CD4-positive, CD25-positive, alpha-beta regulatory T cell (primary cell): ENCODE measurements around the gene NSMCE1. TPM values are rescaled to one million over a fixed set of nuclear protein-coding genes. Genes with fewer than 3 reads are reported as not detected.
"Not testable (repeated sequence)": the region's sequence is repeated elsewhere in the genome, so short reads cannot be mapped to it uniquely, and the experiment has no call there.

Experiments
- ATAC-seq, 2 donors: fragments of 150-1000 bp; cut with Tn5 transposase; one replicate each; pipeline ENCODE4 v1.10.0; 2021; ENCODE audit warnings: low read depth in 2 of 2, moderate number of reproducible peaks in 2 of 2, moderate library complexity in 1 of 2
- DNase-seq, 3 donors: peaks; one replicate each; pipeline versions ENCODE4 v3.0.0 to v3.0.0-alpha.2; 2012 to 2022; ENCODE audit warnings: mixed read lengths in 1 of 3
- H3K27ac ChIP-seq: one replicate; pipeline ENCODE4 v1.7.0; 2013; ENCODE audit warnings: mild to moderate bottlenecking, low read length; ENCODE audit not compliant: insufficient read depth, poor library complexity, severe bottlenecking
- H3K27me3 ChIP-seq: one replicate; pipeline ENCODE4 v1.7.0; 2013; ENCODE audit warnings: low read length; ENCODE audit not compliant: control insufficient read depth, insufficient read depth
- H3K36me3 ChIP-seq: one replicate; pipeline ENCODE4 v1.7.0; 2013; ENCODE audit warnings: mild to moderate bottlenecking, low read length, moderate library complexity; ENCODE audit not compliant: control insufficient read depth, insufficient read depth
- H3K4me1 ChIP-seq: 2 replicates; pipeline ENCODE4 v1.7.0; 2013; ENCODE audit warnings: mild to moderate bottlenecking, low read length; ENCODE audit not compliant: insufficient read depth, control insufficient read depth, poor library complexity, severe bottlenecking
- H3K4me3 ChIP-seq: one replicate; pipeline ENCODE4 v1.7.0; 2013; ENCODE audit warnings: low read depth, mild to moderate bottlenecking, low read length, moderate library complexity
- H3K9me3 ChIP-seq, 2 experiments: 1 replicate in 1 of 2; 2 replicates in 1 of 2; pipeline ENCODE4 v1.7.0; 2013; ENCODE audit warnings: low read length in 2 of 2, mild to moderate bottlenecking in 1 of 2, moderate library complexity in 1 of 2; ENCODE audit not compliant: control insufficient read depth in 2 of 2
- H3K27ac Mint-ChIP-seq, 3 donors: one replicate each; pipeline ENCODE4 v1.8.0; 2020 to 2022; ENCODE audit warnings: mild to moderate bottlenecking in 3 of 3, mixed read lengths in 3 of 3, moderate library complexity in 2 of 3
- H3K27me3 Mint-ChIP-seq: one replicate; pipeline ENCODE4 v1.8.0; 2022; ENCODE audit warnings: mild to moderate bottlenecking, mixed read lengths
- H3K36me3 Mint-ChIP-seq: one replicate; pipeline ENCODE4 v1.8.0; 2020; ENCODE audit warnings: mixed read lengths
- H3K4me1 Mint-ChIP-seq, 4 donors: one replicate each; pipeline ENCODE4 v1.8.0; 2020 to 2022; ENCODE audit warnings: mixed read lengths in 4 of 4, mild to moderate bottlenecking in 1 of 4
- H3K4me3 Mint-ChIP-seq, 4 donors: one replicate each; pipeline ENCODE4 v1.8.0; 2020 to 2022; ENCODE audit warnings: mild to moderate bottlenecking in 4 of 4, mixed read lengths in 4 of 4, moderate library complexity in 3 of 4
- H3K9me3 Mint-ChIP-seq, 7 donors: one replicate each; pipeline ENCODE4 v1.8.0; 2020 to 2022; ENCODE audit warnings: mixed read lengths in 7 of 7, mild to moderate bottlenecking in 3 of 7, moderate library complexity in 2 of 7
- polyA plus RNA-seq, 4 donors: library from polyadenylated mRNA; unstranded; fragments of 300-500 nt; fragmentation: Illumina TruSeq; gene quantifications; one replicate each; pipeline ENCODE4 v1.2.3, GENCODE V29; 2021
- total RNA-seq: library from RNA; stranded (reverse); gene quantifications from one replicate; pipeline ENCODE4 v1.2.3, GENCODE V29; 2022

The NSMCE1 gene
- total and polyA plus RNA-seq, 5 donors from 2014 or later, result 40.0 to 156 (median 131) TPM

DNA sequence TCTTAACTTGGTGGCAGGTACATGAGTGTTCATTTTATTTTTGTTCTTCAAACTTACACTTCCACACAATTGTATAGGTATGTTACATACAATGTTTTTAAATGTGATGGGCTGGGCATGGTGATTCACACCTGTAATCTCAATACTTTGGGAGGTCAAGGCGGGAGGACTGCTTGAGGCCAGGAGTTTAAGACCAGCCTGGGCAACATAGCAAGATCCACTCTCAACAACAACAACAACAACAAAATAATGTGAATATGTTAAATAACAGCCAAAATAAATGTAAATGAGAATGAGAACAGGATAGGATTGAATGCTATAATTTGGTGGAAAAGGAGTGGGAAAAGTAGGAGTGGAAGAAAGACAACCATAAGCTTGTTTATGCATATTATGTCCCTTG, 2.6 kb downstream of the NSMCE1 start:
- H3K36me3 ChIP-seq, result no peaks in the 10 kb centered on the region
- DNase-seq (no peak), ATAC-seq (no peak)
- Mint-ChIP-seq H3K27me3 (peaks cover 5% of the 10 kb centered on the region), H3K4me1 (peaks cover 28 to 70% (median 49%) of the 10 kb centered on the region in 4 donors), H3K27ac (peak overlapping the region in 2 of 3 donors; percentile 4 to 95), H3K36me3 (peaks cover 11% of the 10 kb centered on the region), H3K9me3 (peaks cover 0 to 1% (median 0%) of the 10 kb centered on the region in 7 donors), H3K4me3 (peak overlapping the region in 2 of 4 donors; percentile 24 to 80)
- H3K27ac ChIP-seq, result no peak overlapping the region
- no peaks in the 10 kb centered on the region for H3K27me3 ChIP-seq
- peaks cover 19% of the 10 kb centered on the region for H3K4me1 ChIP-seq
- no peaks in the 10 kb centered on the region for H3K9me3 ChIP-seq
- no peak overlapping the region for H3K4me3 ChIP-seq

DNA sequence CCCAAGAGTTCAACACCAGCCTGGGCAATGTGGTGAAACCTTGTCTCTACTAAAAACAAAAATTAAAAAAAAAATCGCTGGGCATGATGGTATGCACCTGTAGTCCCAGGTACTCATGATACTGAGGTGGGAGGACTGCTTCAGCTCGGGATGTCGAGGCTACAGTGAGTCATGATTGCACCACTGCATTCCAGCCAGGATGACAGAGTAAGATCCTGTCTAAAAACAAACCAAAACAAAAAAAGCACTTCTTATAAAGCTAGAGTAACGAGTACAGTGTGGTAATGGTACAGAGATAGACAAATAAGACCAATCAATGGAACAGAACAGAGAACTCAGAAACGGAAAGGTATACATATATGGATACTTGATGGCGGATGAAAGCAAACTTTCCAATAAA, 4.4 kb downstream of the NSMCE1 start:
- H3K27ac Mint-ChIP-seq, result peak overlapping the region in 1 of 3 donors; percentile 15
- Histone ChIP-seq H3K27ac (no peak overlapping the region), H3K4me1 (peaks cover 18% of the 10 kb centered on the region), H3K27me3 (no peaks in the 10 kb centered on the region), H3K36me3 (no peaks in the 10 kb centered on the region), H3K9me3 (no peaks in the 10 kb centered on the region), H3K4me3 (no peak overlapping the region)
- peak overlapping the region in 1 of 4 donors; percentile 80 for H3K4me3 Mint-ChIP-seq
- peaks cover 36 to 73% (median 50%) of the 10 kb centered on the region in 4 donors for H3K4me1 Mint-ChIP-seq
- DNase-seq, result no peak
- H3K27me3 Mint-ChIP-seq, result peaks cover 5% of the 10 kb centered on the region
- H3K36me3 Mint-ChIP-seq, result peaks cover 18% of the 10 kb centered on the region
- no peak for ATAC-seq
- peaks cover 0 to 1% (median 0%) of the 10 kb centered on the region in 7 donors for H3K9me3 Mint-ChIP-seq

DNA sequence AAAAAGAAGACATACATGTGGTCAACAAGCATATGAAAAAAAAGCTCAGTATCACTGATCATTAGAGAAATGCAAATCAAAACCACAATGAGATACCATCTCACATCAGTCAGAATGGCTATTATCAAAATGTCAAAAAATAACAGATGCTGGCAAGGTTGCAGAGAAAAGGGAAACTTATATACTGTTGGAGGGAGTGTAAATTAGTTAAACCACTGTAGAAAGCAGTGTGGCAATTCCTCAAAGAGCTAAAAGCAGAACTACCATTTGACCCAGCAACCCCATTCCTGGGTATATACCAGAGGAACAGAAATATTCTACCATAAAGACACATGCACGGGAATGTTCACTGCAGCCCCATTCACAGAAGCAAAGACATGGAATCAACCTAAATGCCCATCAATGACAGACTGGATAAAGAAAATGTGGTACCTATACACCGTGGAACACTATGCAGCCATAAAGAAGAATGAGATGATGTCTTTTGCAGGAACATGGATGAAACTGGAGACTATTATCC, 5.6 kb downstream of the NSMCE1 start:
- H3K27me3 ChIP-seq, H3K27me3 Mint-ChIP-seq, DNase-seq, H3K4me1 ChIP-seq, ATAC-seq, H3K4me3 ChIP-seq, H3K27ac ChIP-seq, H3K36me3 ChIP-seq, H3K9me3 ChIP-seq, H3K9me3 Mint-ChIP-seq: not testable (repeated sequence)
- H3K36me3 Mint-ChIP-seq, result peaks cover 22% of the 10 kb centered on the region
- H3K27ac Mint-ChIP-seq, result peak overlapping the region in 2 of 3 donors; percentile 59 to 70
- H3K4me1 Mint-ChIP-seq, result peaks cover 38 to 68% (median 48%) of the 10 kb centered on the region in 4 donors
- peak overlapping the region in 1 of 4 donors; percentile 54 for H3K4me3 Mint-ChIP-seq

- Mint-ChIP-seq H3K9me3 (peaks cover 0 to under 1% (median 0%) of the 10 kb centered on the region in 7 donors), H3K36me3 (peaks cover 42% of the 10 kb centered on the region), H3K4me3 (no peak overlapping the region), H3K4me1 (peaks cover 37 to 65% (median 44%) of the 10 kb centered on the region in 4 donors), H3K27ac (peak overlapping the region in 2 of 3 donors; percentile 3 to 84), H3K27me3 (no peaks in the 10 kb centered on the region)
- no peak for ATAC-seq
- H3K9me3 ChIP-seq, result no peaks in the 10 kb centered on the region
- peaks cover under 1% of the 10 kb centered on the region for H3K4me1 ChIP-seq
- no peak for DNase-seq
- peaks cover 20% of the 10 kb centered on the region for H3K36me3 ChIP-seq
- H3K27ac ChIP-seq, result no peak overlapping the region
- H3K27me3 ChIP-seq, result no peaks in the 10 kb centered on the region
- H3K4me3 ChIP-seq, result no peak overlapping the region
Observed at GRCh38 chr16:27259710-27260109, 8.9 kb downstream of the NSMCE1 start.

- Histone ChIP-seq H3K36me3 (peaks cover 20% of the 10 kb centered on the region), H3K27ac (no peak overlapping the region), H3K9me3 (no peaks in the 10 kb centered on the region), H3K4me3 (no peak overlapping the region), H3K4me1 (peaks cover 15% of the 10 kb centered on the region), H3K27me3 (no peaks in the 10 kb centered on the region)
- H3K4me1 Mint-ChIP-seq, result peaks cover 44 to 66% (median 48%) of the 10 kb centered on the region in 4 donors
- peaks cover 49% of the 10 kb centered on the region for H3K36me3 Mint-ChIP-seq
- no peaks in the 10 kb centered on the region for H3K27me3 Mint-ChIP-seq
- DNase-seq (peak in 1 of 3 donors; percentile 34), ATAC-seq (peak; percentile 26 to 30)
- H3K27ac Mint-ChIP-seq, result no peak overlapping the region
- no peaks in the 10 kb centered on the region for H3K9me3 Mint-ChIP-seq
- H3K4me3 Mint-ChIP-seq, result peak overlapping the region in 1 of 4 donors; percentile 28
Observed at GRCh38 chr16:27258241-27258734, 10.3 kb downstream of the NSMCE1 start.

GRCh38 chr16:27257271-27257670, 11.3 kb downstream of the NSMCE1 start:
- no peak overlapping the region for H3K27ac ChIP-seq
- H3K9me3 ChIP-seq, result no peaks in the 10 kb centered on the region
- DNase-seq (no peak), ATAC-seq (no peak)
- H3K27me3 Mint-ChIP-seq, result no peaks in the 10 kb centered on the region
- no peaks in the 10 kb centered on the region for H3K27me3 ChIP-seq
- peaks cover 21% of the 10 kb centered on the region for H3K4me1 ChIP-seq
- H3K4me3 ChIP-seq, result no peak overlapping the region
- H3K9me3 Mint-ChIP-seq, result no peaks in the 10 kb centered on the region
- H3K4me3 Mint-ChIP-seq, result peak overlapping the region in 1 of 4 donors; percentile 28
- peaks cover 20% of the 10 kb centered on the region for H3K36me3 ChIP-seq
- H3K36me3 Mint-ChIP-seq, result peaks cover 44% of the 10 kb centered on the region
- no peak overlapping the region for H3K27ac Mint-ChIP-seq
- peaks cover 33 to 64% (median 42%) of the 10 kb centered on the region in 4 donors for H3K4me1 Mint-ChIP-seq

GRCh38 chr16:27256861-27257260, 11.7 kb downstream of the NSMCE1 start:
- H3K9me3 Mint-ChIP-seq, result no peaks in the 10 kb centered on the region
- H3K27ac Mint-ChIP-seq, result peak overlapping the region in 1 of 3 donors; percentile 52

More at GRCh38 chr16:27256861-27257260, 11.7 kb downstream of the NSMCE1 start:
- Mint-ChIP-seq H3K36me3 (peaks cover 45% of the 10 kb centered on the region), H3K27me3 (no peaks in the 10 kb centered on the region), H3K4me1 (peaks cover 33 to 64% (median 43%) of the 10 kb centered on the region in 4 donors), H3K4me3 (no peak overlapping the region)
- Histone ChIP-seq H3K4me1 (peaks cover 22% of the 10 kb centered on the region), H3K36me3 (peaks cover 20% of the 10 kb centered on the region), H3K27ac (no peak overlapping the region), H3K9me3 (no peaks in the 10 kb centered on the region), H3K4me3 (no peak overlapping the region), H3K27me3 (no peaks in the 10 kb centered on the region)
- DNase-seq (no peak), ATAC-seq (no peak)
